ENCODE measurements around the gene C3orf20.
"Not testable (repeated sequence)": the region's sequence is repeated elsewhere in the genome, so short reads cannot be mapped to it uniquely, and the experiment has no call there.

The C3orf20 gene

GRCh38 chr3:14809611-14810010 lies 134.7 kb downstream of the C3orf20 start:
- in situ Hi-C loops (cut with HindIII; ENCODE audit: low sequenced_read_pairs), result not testable (repeated sequence)

GRCh38 chr3:14810070-14810791 lies 135.3 kb downstream of the C3orf20 start:
- in situ Hi-C loops (cut with HindIII; ENCODE audit: low sequenced_read_pairs), result no loop called here

GRCh38 chr3:14810801-14811661 lies 136.1 kb downstream of the C3orf20 start:
- in situ Hi-C loops (cut with HindIII; ENCODE audit: low sequenced_read_pairs), result no loop called here

- in situ Hi-C loops (cut with HindIII; ENCODE audit: low sequenced_read_pairs), result no loop called here
These were observed 136.7 kb downstream of the C3orf20 start for GRCh38 chr3:14811684-14812083.

- in situ Hi-C loops (cut with HindIII; ENCODE audit: low sequenced_read_pairs), result no loop called here
These were observed 137.4 kb downstream of the C3orf20 start for GRCh38 chr3:14812196-14812790.

GRCh38 chr3:14814411-14814871 lies 139.5 kb downstream of the C3orf20 start:
- in situ Hi-C loops (cut with HindIII; ENCODE audit: low sequenced_read_pairs), result no loop called here

GRCh38 chr3:14816359-14816758 lies 141.4 kb downstream of the C3orf20 start:
- in situ Hi-C loops (cut with HindIII; ENCODE audit: low sequenced_read_pairs), result no loop called here

- in situ Hi-C loops (cut with HindIII; ENCODE audit: low sequenced_read_pairs), result no loop called here
These were observed 144.0 kb downstream of the C3orf20 start, which contains the start of gene FGD5 for GRCh38 chr3:14818804-14819500. Gene FGD5 (plus strand): TSS chr3:14818962. CDS start chr3:14819072, 110 bp downstream.

- in situ Hi-C loops (cut with HindIII; ENCODE audit: low sequenced_read_pairs), result loop anchor here (10.0 kb wide), 1 partner anchor 105 kb away; no protein-coding TSS in a partner anchor
These were observed 144.7 kb downstream of the C3orf20 start for GRCh38 chr3:14819671-14820070.

- in situ Hi-C loops (cut with HindIII; ENCODE audit: low sequenced_read_pairs), result loop anchor here (10.0 kb wide), 1 partner anchor 105 kb away; no protein-coding TSS in a partner anchor
These were observed 145.2 kb downstream of the C3orf20 start for GRCh38 chr3:14820156-14820555.

- in situ Hi-C loops (cut with HindIII; ENCODE audit: low sequenced_read_pairs), result loop anchor here (10.0 kb wide), 1 partner anchor 104 kb away; no protein-coding TSS in a partner anchor
These were observed 146.2 kb downstream of the C3orf20 start for GRCh38 chr3:14821151-14821550.

GRCh38 chr3:14822134-14822533 lies 147.2 kb downstream of the C3orf20 start:
- in situ Hi-C loops (cut with HindIII; ENCODE audit: low sequenced_read_pairs), result loop anchor here (10.0 kb wide), 1 partner anchor 103 kb away; no protein-coding TSS in a partner anchor
